IMR-90 (cell line): ENCODE results near the gene ZNF335.

Source experiments
- FOS ChIP-seq: fragments of 150-350 bp; IDR thresholded peaks from 2 replicates; pipeline ENCODE4 v1.6.1; 2016; ENCODE audit warnings: low read depth, low read length
- MXI1 ChIP-seq: IDR thresholded peaks from 2 replicates; pipeline ENCODE4 v1.6.1; 2012; ENCODE audit warnings: low read depth, mild to moderate bottlenecking, low read length, moderate library complexity, borderline replicate concordance
- POLR2A ChIP-seq: IDR thresholded peaks from 2 replicates; pipeline ENCODE4 v1.6.1; 2012; ENCODE audit warnings: mild to moderate bottlenecking, low read depth, low read length
- SMC3 ChIP-seq: fragments of 150-350 bp; IDR thresholded peaks from 2 replicates; pipeline ENCODE4 v1.6.1; 2016; ENCODE audit warnings: low read depth, mild to moderate bottlenecking, antibody characterized with exemption, low read length, moderate library complexity
- TF ChIP-seq, protein P1 (sequence below): conservative IDR thresholded peaks from 2 replicates; pipeline ENCODE4 v1.5.1; 2012; ENCODE audit warnings: mild to moderate bottlenecking, low read depth, low read length, improper control_type of control experiment
- TF ChIP-seq, protein P2 (sequence below): fragments of 150-350 bp; IDR thresholded peaks from 2 replicates; pipeline ENCODE4 v1.6.1; 2016; ENCODE audit warnings: low read depth, mild to moderate bottlenecking, low read length, moderate library complexity, borderline replicate concordance

DNA sequence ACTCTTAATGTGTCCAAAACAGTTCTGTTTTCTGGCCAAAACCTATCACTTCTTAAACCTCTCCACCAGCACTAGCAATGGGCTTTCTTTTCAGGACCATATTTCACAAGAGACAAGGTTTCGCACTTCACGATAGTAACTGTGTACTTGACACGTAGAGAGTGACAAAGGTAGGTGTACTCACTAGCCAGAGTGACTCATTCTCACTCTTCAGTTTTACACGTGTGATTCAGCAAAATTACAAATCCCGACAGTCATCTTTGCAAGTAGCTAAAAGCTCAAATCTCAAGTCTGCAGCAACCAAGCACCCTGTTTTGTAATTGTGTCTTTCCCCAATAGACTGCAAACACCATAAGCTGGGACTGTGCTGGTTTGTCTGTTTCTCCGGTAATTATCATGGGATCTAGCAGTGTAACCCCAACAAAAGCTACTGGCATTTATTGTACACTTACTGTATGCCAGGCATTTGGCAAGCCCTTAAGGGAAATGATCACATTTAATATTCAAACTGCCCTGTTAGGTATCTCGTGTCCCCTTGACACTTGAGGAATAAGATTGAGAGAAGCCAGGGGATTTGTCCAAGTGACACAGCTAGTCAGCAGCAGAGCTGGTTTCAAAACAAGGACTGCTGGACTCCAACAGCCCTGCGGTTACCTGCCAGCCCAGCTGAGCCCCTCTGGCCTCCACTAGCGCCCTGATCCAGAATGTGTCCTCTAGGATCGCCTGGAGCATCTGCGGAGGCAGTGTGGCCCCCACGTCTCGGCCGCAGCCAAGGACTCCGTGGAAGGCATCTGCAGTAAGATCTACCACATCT, 27.6 kb downstream of the ZNF335 start:
- TF ChIP-seq, protein P1, sequence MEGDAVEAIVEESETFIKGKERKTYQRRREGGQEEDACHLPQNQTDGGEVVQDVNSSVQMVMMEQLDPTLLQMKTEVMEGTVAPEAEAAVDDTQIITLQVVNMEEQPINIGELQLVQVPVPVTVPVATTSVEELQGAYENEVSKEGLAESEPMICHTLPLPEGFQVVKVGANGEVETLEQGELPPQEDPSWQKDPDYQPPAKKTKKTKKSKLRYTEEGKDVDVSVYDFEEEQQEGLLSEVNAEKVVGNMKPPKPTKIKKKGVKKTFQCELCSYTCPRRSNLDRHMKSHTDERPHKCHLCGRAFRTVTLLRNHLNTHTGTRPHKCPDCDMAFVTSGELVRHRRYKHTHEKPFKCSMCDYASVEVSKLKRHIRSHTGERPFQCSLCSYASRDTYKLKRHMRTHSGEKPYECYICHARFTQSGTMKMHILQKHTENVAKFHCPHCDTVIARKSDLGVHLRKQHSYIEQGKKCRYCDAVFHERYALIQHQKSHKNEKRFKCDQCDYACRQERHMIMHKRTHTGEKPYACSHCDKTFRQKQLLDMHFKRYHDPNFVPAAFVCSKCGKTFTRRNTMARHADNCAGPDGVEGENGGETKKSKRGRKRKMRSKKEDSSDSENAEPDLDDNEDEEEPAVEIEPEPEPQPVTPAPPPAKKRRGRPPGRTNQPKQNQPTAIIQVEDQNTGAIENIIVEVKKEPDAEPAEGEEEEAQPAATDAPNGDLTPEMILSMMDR: no peak
- TF ChIP-seq POLR2A (no peak), MXI1 (no peak), FOS (no peak), SMC3 (no peak)
- TF ChIP-seq, protein P2, sequence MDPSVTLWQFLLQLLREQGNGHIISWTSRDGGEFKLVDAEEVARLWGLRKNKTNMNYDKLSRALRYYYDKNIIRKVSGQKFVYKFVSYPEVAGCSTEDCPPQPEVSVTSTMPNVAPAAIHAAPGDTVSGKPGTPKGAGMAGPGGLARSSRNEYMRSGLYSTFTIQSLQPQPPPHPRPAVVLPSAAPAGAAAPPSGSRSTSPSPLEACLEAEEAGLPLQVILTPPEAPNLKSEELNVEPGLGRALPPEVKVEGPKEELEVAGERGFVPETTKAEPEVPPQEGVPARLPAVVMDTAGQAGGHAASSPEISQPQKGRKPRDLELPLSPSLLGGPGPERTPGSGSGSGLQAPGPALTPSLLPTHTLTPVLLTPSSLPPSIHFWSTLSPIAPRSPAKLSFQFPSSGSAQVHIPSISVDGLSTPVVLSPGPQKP: no peak
